MM.1S (cell line): Measurements from ENCODE around the gene CHN1.
A peak's percentile ranks its signal among the peaks of the same experiment; 100 is the strongest.

Source experiments
- DNase-seq: peaks from one replicate; pipeline ENCODE4 v3.0.0-alpha.2; 2015
- H2AFZ ChIP-seq: fragments of 300-600 bp; sonication (generic); 2 replicates; pipeline ENCODE4 v1.6.0; 2016; ENCODE audit warnings: antibody characterized with exemption, low read length
- H3F3A ChIP-seq: fragments of 300-600 bp; sonication (generic); 2 replicates; pipeline ENCODE4 v1.6.1; 2016; ENCODE audit warnings: mild to moderate bottlenecking, antibody characterized with exemption, low read length, moderate library complexity, mixed read lengths; ENCODE audit not compliant: insufficient read depth
- H3K27ac ChIP-seq: fragments of 300-600 bp; sonication (generic); 2 replicates; pipeline ENCODE4 v1.5.1; 2016; ENCODE audit warnings: mild to moderate bottlenecking, low read length
- H3K27me3 ChIP-seq: fragments of 300-600 bp; sonication (generic); replicated peaks from 2 replicates; pipeline ENCODE4 v1.6.0; 2016; ENCODE audit warnings: low read length; ENCODE audit not compliant: insufficient read depth
- H3K36me3 ChIP-seq: fragments of 300-600 bp; sonication (generic); replicated peaks from 2 replicates; pipeline ENCODE4 v1.6.1; 2016; ENCODE audit warnings: mild to moderate bottlenecking, low read length, mixed read lengths; ENCODE audit not compliant: insufficient read depth
- H3K4me1 ChIP-seq: fragments of 300-600 bp; sonication (generic); 2 replicates; pipeline ENCODE4 v1.6.1; 2016; ENCODE audit warnings: low read length, mixed read lengths
- H3K4me2 ChIP-seq: fragments of 300-600 bp; sonication (generic); 2 replicates; pipeline ENCODE4 v1.6.0; 2016; ENCODE audit warnings: low read depth, low read length
- H3K4me3 ChIP-seq: fragments of 300-600 bp; sonication (generic); 2 replicates; pipeline ENCODE4 v1.5.1; 2016; ENCODE audit warnings: low read length, mixed read lengths
- H3K79me2 ChIP-seq: fragments of 300-600 bp; sonication (generic); 2 replicates; pipeline ENCODE4 v1.6.1; 2016; ENCODE audit warnings: mixed run types, low read length, mixed read lengths
- H3K9ac ChIP-seq: fragments of 300-600 bp; sonication (generic); 2 replicates; pipeline ENCODE4 v1.6.1; 2016; ENCODE audit warnings: low read length, mixed read lengths
- H3K9me2 ChIP-seq: fragments of 300-600 bp; sonication (generic); replicated peaks from 2 replicates; pipeline ENCODE4 v1.6.1; 2016; ENCODE audit warnings: mild to moderate bottlenecking, low read length, mixed read lengths; ENCODE audit not compliant: insufficient read depth
- H3K9me3 ChIP-seq: fragments of 300-600 bp; sonication (generic); replicated peaks from 2 replicates; pipeline ENCODE4 v1.6.1; 2016; ENCODE audit warnings: mild to moderate bottlenecking, low read length, mixed read lengths; ENCODE audit not compliant: insufficient read depth
- H4K20me1 ChIP-seq: fragments of 300-600 bp; sonication (generic); 2 replicates; pipeline ENCODE4 v1.6.1; 2016; ENCODE audit warnings: mild to moderate bottlenecking, low read length, moderate library complexity, mixed read lengths; ENCODE audit not compliant: insufficient read depth
- CTCF ChIP-seq: fragments of 300-600 bp; sonication (generic); IDR thresholded peaks from 2 replicates; pipeline ENCODE4 v1.5.1; 2016; ENCODE audit warnings: antibody characterized with exemption, low read length, mixed read lengths
- EZH2 ChIP-seq: fragments of 300-600 bp; sonication (generic); optimal IDR thresholded peaks from 2 replicates; pipeline ENCODE3; 2017; ENCODE audit warnings: low read depth, mild to moderate bottlenecking, antibody characterized with exemption, low read length, mixed read lengths
- EZH2phosphoT487 ChIP-seq: fragments of 300-600 bp; sonication (generic); IDR thresholded peaks from 2 replicates; pipeline ENCODE4 v1.6.1; 2018; ENCODE audit warnings: antibody characterized with exemption, low read length

The CHN1 gene

GRCh38 chr2:174965992-174966744 is 39.0 kb downstream of the CHN1 start:
- Histone ChIP-seq H3K27ac (peak overlapping the region; percentile 67), H3K4me3 (peak overlapping the region; percentile 23), H2AFZ (peak overlapping the region; percentile 51), H3F3A (peaks cover 31% of the 10 kb centered on the region), H3K9me3 (no peaks in the 10 kb centered on the region), H3K36me3 (no peaks in the 10 kb centered on the region), H3K79me2 (no peaks in the 10 kb centered on the region), H3K27me3 (no peaks in the 10 kb centered on the region), H4K20me1 (no peaks in the 10 kb centered on the region), H3K4me1 (peaks cover 23% of the 10 kb centered on the region), H3K4me2 (peak overlapping the region; percentile 63), H3K9me2 (no peaks in the 10 kb centered on the region), H3K9ac (peak overlapping the region; percentile 9; the same call in 1 of the 2 replicates)
- TF ChIP-seq EZH2phosphoT487 (no peak), CTCF (no peak), EZH2 (no peak)
- DNase-seq = peak; percentile 61

- no peak for TF ChIP-seq CTCF
- no peak for TF ChIP-seq EZH2
- TF ChIP-seq EZH2phosphoT487 = no peak
- no peak for DNase-seq
- Histone ChIP-seq H3K4me3 (peak overlapping the region; percentile 23), H3K9me2 (no peaks in the 10 kb centered on the region), H3K4me1 (peaks cover 23% of the 10 kb centered on the region), H3K9ac (peak overlapping the region; percentile 9; the same call in 1 of the 2 replicates), H2AFZ (peak overlapping the region; percentile 51), H3K36me3 (no peaks in the 10 kb centered on the region), H3K9me3 (no peaks in the 10 kb centered on the region), H3K27me3 (no peaks in the 10 kb centered on the region), H3K4me2 (peak overlapping the region; percentile 63), H3K27ac (peak overlapping the region; percentile 67; the same call in 1 of the 2 replicates), H3F3A (peaks cover 31% of the 10 kb centered on the region), H4K20me1 (no peaks in the 10 kb centered on the region), H3K79me2 (no peaks in the 10 kb centered on the region)
Observed at GRCh38 chr2:174965551-174965950, 39.6 kb downstream of the CHN1 start.

GRCh38 chr2:174964404-174964803 is 40.8 kb downstream of the CHN1 start:
- Histone ChIP-seq H4K20me1 (no peaks in the 10 kb centered on the region), H3K36me3 (no peaks in the 10 kb centered on the region), H3K4me3 (no peak overlapping the region), H2AFZ (peak overlapping the region; percentile 62; the same call in 1 of the 2 replicates), H3K4me1 (peaks cover 23% of the 10 kb centered on the region), H3K27me3 (no peaks in the 10 kb centered on the region), H3K9ac (no peak overlapping the region), H3K9me3 (no peaks in the 10 kb centered on the region), H3F3A (peaks cover 31% of the 10 kb centered on the region), H3K79me2 (no peaks in the 10 kb centered on the region), H3K27ac (peak overlapping the region; percentile 50; the same call in 1 of the 2 replicates), H3K4me2 (peak overlapping the region; percentile 47; the same call in 1 of the 2 replicates), H3K9me2 (no peaks in the 10 kb centered on the region)
- DNase-seq = no peak
- TF ChIP-seq EZH2 = no peak
- TF ChIP-seq CTCF = no peak
- TF ChIP-seq EZH2phosphoT487 = no peak
